ENCODE results near the gene FOXD1. TPM values are rescaled to one million over a fixed set of nuclear protein-coding genes. Genes with fewer than 3 reads are reported as not detected.

Gene FOXD1
- total and polyA plus RNA-seq, 9 of the 15 experiments (the other 6 are each of a cell fraction or from before 2014, with no cell fraction given): 0.03 to 0.40 (median 0.10) TPM; not detected in 4

DNA sequence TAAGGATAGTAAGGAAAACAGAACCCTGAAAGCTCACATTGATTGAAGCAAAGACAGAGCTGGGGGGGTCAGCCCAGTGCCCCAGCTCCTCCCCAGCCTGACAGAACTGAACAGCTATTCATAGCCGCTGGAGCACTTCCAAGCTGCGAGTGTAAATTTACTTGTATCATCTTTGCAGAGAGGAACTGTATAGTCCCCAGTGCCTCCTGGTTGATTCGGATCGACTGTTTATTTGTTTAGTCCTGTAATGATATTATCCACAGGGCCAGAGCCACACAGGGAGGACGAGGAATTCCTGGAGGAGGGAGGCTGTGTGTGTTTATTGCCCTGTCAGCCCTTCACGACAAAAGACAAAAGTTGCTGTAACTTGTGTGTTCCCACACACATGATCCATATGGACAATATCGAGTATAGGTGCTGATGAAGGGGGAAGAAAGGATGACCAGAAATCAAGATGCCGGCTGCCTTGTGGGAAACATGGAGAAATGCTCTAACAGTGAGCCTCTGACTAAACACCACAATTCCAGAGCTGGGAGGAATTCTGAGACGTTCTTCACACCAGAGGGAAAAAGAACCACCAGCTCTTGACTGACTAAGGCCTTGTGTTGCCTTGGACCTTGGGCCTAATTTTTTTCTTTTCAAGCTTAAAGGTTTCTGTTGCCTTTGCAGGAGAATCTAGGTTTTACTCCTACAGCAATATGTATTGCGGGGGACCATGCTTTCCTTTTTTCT lies 31.1 kb downstream of the FOXD1 start:
- Histone ChIP-seq H3K27ac (ENCODE audit: extremely low read depth, low read depth, low read length) (no peak overlapping the region), H3K27me3 (ENCODE audit: control insufficient read depth in 2 of 2, insufficient read depth in 2 of 2, low read length in 2 of 2) (peaks cover 40 to 56% of the 10 kb centered on the region in 2 experiments), H3K4me3 (no peak overlapping the region), H3K36me3 (ENCODE audit: control insufficient read depth, insufficient read depth, low read length) (no peaks in the 10 kb centered on the region), H3K79me2 (ENCODE audit: control insufficient read depth, insufficient read depth, low read length) (no peaks in the 10 kb centered on the region), H3K9me1 (ENCODE audit: control insufficient read depth, insufficient read depth, low read length) (no peaks in the 10 kb centered on the region), H3K4me2 (ENCODE audit: insufficient read depth, low read length) (no peak overlapping the region), H3K9me3 (replicated peaks; ENCODE audit: control insufficient read depth, insufficient read depth, low read depth, low read length) (no peaks in the 10 kb centered on the region), H4K20me1 (replicated peaks; ENCODE audit: control insufficient read depth, insufficient read depth, low read length) (no peaks in the 10 kb centered on the region), H2AFZ (ENCODE audit: low read depth, low read length) (no peak overlapping the region), H3K4me1 (replicated peaks in 1 of 2; ENCODE audit: control insufficient read depth in 2 of 2, insufficient read depth in 2 of 2, low read length in 2 of 2) (peaks cover 0 to 8% of the 10 kb centered on the region in 2 experiments; a peak in 2 of 5 replicates), H3K9ac (ENCODE audit: insufficient read depth in 1 of 2, low read depth in 2 of 2, low read length in 2 of 2) (no peak overlapping the region)
- intact Hi-C loops (cut with micrococcal nuclease) (no loop called here), in situ Hi-C loops (cut with MboI) (no loop called here)
- DNase-seq (ENCODE audit: extremely low read depth in 1 of 4, low spot score in 3 of 4) (no peak), FAIRE-seq (no peak), ATAC-seq (no peak)
- BruUV-seq (replicated peaks): no TSS peak
- no peak for TF ChIP-seq SNRNP70 (optimal IDR thresholded peaks at IDR 0.05; ENCODE audit: low read depth, low read length)
- ChIA-PET POLR2A (interaction anchor here (1.1 kb wide), 1 partner anchor 141 kb away, joined by 3 read pairs; no protein-coding TSS in a partner anchor), CTCF (ENCODE audit: low intra/inter-chr PET ratio) (no interaction called here)
- 2% methylated on average over 10 of the region's 10 CpGs for WGBS (ENCODE audit: insufficient coverage, low coverage, missing lambda C conversion rate)

DNA sequence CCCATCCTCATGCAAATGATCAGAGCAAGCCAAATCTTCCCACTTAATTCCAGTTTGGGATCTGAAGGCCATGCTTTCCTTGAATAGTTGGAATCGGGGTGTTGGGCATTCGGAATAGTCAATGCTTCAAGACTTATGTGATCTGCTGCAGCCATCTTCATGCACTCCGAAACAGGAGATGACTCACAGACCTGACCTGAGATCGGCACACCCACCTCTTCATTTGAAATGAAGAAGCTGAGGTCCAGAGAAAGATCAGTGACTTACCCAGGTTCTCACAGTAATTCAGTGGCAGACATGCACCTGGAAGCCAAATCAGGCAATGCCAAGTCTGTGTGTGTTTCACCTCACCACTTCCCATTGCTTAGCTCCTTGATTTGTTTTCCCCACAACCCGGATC lies 33.0 kb downstream of the FOXD1 start:
- BruUV-seq (replicated peaks): no TSS peak
- in situ Hi-C loops (cut with MboI): no loop called here
- TF ChIP-seq ZNF778 (CRISPR knock-in tag; IDR thresholded peaks at IDR 0.05) (no peak), SMARCA5 (IDR thresholded peaks at IDR 0.05) (no peak)
- no peak for ATAC-seq
- FAIRE-seq: no peak
- Histone ChIP-seq H2AFZ (ENCODE audit: low read depth, low read length) (no peak overlapping the region), H3K79me2 (ENCODE audit: control insufficient read depth, insufficient read depth, low read length) (no peaks in the 10 kb centered on the region), H3K4me2 (ENCODE audit: insufficient read depth, low read length) (no peak overlapping the region), H3K27ac (ENCODE audit: extremely low read depth, low read depth, low read length) (no peak overlapping the region), H4K20me1 (replicated peaks; ENCODE audit: control insufficient read depth, insufficient read depth, low read length) (no peaks in the 10 kb centered on the region), H3K36me3 (ENCODE audit: control insufficient read depth, insufficient read depth, low read length) (no peaks in the 10 kb centered on the region), H3K4me1 (replicated peaks in 1 of 2; ENCODE audit: control insufficient read depth in 2 of 2, insufficient read depth in 2 of 2, low read length in 2 of 2) (peaks cover 0 to 8% of the 10 kb centered on the region in 2 experiments; a peak in 2 of 5 replicates), H3K9ac (ENCODE audit: insufficient read depth in 1 of 2, low read depth in 2 of 2, low read length in 2 of 2) (no peak overlapping the region), H3K9me3 (replicated peaks; ENCODE audit: control insufficient read depth, insufficient read depth, low read depth, low read length) (no peaks in the 10 kb centered on the region), H3K27me3 (ENCODE audit: control insufficient read depth in 2 of 2, insufficient read depth in 2 of 2, low read length in 2 of 2) (peaks cover 40 to 47% of the 10 kb centered on the region in 2 experiments), H3K9me1 (ENCODE audit: control insufficient read depth, insufficient read depth, low read length) (no peaks in the 10 kb centered on the region), H3K4me3 (no peak overlapping the region)
- WGBS (ENCODE audit: insufficient coverage, low coverage, missing lambda C conversion rate): 0% methylated on average over 5 of the region's 5 CpGs
- intact Hi-C loops (cut with micrococcal nuclease): no loop called here
- DNase-seq (ENCODE audit: extremely low read depth in 1 of 4, low spot score in 3 of 4): no peak
- ChIA-PET CTCF (ENCODE audit: low intra/inter-chr PET ratio) (no interaction called here), POLR2A (interaction anchor here (0.7 kb wide), 1 partner anchor 186 kb away, joined by 3 read pairs; no protein-coding TSS in a partner anchor)

All from K562 (cell line).